GM12873 (cell line): ENCODE measurements around the gene H6PD.

Source experiments
- TF ChIP-seq, protein P1 (sequence below): IDR thresholded peaks from 2 replicates; pipeline ENCODE4 v1.5.1; 2012; ENCODE audit warnings: low read depth, mild to moderate bottlenecking, moderate library complexity, low read length, control low read depth; ENCODE audit not compliant: insufficient read depth; ENCODE audit errors: missing control alignments

The H6PD gene

GRCh38 chr1:9244501-9245229 is 10.1 kb downstream of the H6PD start:
- TF ChIP-seq, protein P1, sequence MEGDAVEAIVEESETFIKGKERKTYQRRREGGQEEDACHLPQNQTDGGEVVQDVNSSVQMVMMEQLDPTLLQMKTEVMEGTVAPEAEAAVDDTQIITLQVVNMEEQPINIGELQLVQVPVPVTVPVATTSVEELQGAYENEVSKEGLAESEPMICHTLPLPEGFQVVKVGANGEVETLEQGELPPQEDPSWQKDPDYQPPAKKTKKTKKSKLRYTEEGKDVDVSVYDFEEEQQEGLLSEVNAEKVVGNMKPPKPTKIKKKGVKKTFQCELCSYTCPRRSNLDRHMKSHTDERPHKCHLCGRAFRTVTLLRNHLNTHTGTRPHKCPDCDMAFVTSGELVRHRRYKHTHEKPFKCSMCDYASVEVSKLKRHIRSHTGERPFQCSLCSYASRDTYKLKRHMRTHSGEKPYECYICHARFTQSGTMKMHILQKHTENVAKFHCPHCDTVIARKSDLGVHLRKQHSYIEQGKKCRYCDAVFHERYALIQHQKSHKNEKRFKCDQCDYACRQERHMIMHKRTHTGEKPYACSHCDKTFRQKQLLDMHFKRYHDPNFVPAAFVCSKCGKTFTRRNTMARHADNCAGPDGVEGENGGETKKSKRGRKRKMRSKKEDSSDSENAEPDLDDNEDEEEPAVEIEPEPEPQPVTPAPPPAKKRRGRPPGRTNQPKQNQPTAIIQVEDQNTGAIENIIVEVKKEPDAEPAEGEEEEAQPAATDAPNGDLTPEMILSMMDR = no peak

DNA sequence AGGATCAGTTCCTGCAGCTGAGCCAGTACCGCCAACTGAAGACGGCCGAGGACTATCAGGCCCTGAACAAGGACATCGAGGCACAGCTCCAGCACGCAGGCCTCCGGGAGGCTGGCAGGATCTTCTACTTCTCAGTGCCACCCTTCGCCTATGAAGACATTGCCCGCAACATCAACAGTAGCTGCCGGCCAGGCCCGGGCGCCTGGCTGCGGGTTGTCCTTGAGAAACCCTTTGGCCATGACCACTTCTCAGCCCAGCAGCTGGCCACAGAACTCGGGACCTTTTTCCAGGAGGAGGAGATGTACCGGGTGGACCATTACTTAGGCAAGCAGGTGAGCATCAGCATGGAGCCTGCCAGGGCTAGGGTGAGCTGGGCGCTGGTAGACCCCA is 10.7 kb downstream of the H6PD start:
- TF ChIP-seq, protein P1 = no peak

GRCh38 chr1:9245661-9246060 is 11.1 kb downstream of the H6PD start:
- TF ChIP-seq, protein P1 = no peak

DNA sequence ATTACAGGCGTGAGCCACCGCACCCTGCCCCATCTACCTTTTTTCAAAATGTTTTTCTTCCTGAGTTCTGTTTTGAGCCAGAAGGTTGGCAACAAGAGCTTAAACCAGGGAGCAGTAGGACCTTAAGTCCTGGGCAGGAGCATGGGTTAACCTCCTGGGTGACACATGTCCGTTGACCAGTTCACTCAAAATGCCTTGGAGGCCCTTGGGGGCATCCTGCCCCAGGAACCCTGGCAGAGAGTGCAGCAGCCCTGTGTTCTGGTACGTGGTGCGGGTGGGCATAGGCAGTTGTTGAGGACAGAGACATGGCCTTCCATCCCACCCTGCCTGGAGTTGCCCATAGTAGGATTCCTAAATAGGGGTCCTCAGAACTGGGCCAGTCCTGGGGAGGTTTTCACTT is 11.6 kb downstream of the H6PD start:
- TF ChIP-seq, protein P1 = no peak

DNA sequence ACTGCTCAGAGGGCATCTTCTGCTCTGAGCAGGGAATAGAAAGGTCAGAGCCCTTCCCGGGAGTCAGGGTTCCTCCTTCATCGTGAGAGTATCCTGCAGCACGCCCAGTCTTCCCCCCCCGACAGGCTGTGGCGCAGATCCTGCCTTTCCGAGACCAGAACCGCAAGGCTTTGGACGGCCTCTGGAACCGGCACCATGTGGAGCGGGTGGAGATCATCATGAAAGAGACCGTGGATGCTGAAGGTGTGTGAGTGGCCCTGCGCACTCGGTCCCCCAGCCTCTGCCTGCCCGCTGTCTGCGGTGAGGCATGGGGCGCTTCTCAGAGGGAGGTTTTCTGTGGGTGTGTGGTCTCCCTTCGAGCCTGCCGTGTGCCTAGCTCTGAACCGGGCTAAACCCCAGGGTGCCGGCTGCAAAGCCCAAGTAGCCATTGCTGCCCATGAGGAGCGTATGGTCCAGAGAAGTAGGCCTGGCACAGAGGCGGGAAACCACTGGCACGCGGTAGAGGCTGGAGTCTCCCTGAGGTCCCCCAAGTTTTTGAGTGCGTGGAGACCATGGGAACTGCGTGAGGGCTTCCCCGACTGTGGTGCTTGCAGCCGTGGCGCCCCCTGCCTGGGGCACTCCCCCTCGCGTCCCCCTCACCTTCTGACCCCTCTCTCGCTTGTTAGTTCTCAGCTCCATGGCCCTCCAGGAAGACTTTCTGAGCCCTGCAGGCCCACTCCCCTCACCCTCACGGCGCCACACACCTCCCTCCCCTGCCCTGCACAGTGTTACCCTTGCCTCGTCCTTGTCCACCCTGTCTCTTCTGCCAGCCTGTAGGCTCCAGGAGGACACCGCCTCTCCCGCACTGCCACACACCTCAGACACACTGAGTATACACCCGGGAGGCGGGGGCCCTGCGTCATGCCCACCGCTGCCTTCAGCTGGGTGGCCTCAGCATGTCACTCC is 12.5 kb downstream of the H6PD start:
- TF ChIP-seq, protein P1 = no peak

DNA sequence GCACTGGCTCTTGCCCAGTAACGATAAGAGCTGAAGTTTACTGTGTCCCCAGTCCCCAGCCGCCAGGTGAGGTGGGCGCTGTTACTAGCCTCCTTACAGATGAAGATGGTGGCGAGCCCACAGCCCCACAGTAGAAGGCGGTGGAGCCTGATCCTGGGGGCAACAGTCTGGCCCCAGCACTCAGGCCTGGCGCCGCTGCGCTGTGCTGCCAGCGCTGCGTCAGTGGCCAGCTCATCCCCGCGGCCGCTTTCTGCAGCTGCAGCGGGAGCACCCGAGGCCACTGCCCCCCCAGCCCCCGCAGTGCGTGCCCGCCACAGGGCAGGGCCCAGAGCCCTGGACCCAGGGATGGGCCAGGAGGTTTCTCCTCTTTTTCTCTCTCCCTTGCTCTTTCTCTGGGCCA is 13.3 kb downstream of the H6PD start:
- TF ChIP-seq, protein P1 = no peak
